Fibroblast of the aortic adventitia (primary cell): Measurements from ENCODE around the gene FOXN4. TPM values are rescaled to one million over a fixed set of nuclear protein-coding genes. Genes with fewer than 3 reads are reported as not detected.

ENCODE experiments used
- DNase-seq: peaks from one replicate; pipeline ENCODE4 v3.0.0-alpha.2; 2010; ENCODE audit warnings: low read depth
- H3K4me3 ChIP-seq: 2 replicates; pipeline ENCODE4 v1.5.1; 2011; ENCODE audit warnings: low read depth, mild to moderate bottlenecking, control low read depth, low read length, moderate library complexity
- total RNA-seq: library from RNA; depleted of rRNA; stranded (reverse); fragments of >200 nt; gene quantifications from 2 replicates; pipeline ENCODE4 v1.2.3, GENCODE V29; 2012; ENCODE audit warnings: low replicate concordance
- TF ChIP-seq, protein P1 (sequence below): IDR thresholded peaks from 2 replicates; pipeline ENCODE4 v1.5.1; 2011; ENCODE audit warnings: mild to moderate bottlenecking, low read length, control low read depth, inconsistent platforms; ENCODE audit not compliant: insufficient read depth

Gene FOXN4
- total RNA-seq, 1 donor: not detected

DNA sequence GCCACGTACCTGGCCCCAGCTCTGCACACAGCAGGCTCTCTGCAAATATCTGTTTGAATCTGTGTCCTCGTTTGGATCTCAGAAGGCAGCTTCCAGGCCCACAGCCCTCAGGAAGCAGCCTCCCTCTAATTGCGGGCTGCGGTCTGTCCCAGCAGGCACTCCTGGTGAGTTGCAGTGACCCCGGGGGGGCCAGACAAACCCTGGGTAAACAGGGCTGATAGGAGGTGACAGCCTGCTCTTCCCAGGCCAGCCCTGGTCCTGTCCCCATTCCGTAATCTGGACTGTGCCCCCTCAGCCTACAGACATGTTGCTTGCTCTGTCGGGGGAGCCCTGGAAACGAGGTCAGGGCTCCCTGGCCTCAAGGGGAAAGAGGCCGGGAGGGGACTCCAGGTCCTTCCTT lies 2.0 kb downstream of the FOXN4 start:
- H3K4me3 ChIP-seq: no peak overlapping the region
- DNase-seq: no peak
- TF ChIP-seq, protein P1, sequence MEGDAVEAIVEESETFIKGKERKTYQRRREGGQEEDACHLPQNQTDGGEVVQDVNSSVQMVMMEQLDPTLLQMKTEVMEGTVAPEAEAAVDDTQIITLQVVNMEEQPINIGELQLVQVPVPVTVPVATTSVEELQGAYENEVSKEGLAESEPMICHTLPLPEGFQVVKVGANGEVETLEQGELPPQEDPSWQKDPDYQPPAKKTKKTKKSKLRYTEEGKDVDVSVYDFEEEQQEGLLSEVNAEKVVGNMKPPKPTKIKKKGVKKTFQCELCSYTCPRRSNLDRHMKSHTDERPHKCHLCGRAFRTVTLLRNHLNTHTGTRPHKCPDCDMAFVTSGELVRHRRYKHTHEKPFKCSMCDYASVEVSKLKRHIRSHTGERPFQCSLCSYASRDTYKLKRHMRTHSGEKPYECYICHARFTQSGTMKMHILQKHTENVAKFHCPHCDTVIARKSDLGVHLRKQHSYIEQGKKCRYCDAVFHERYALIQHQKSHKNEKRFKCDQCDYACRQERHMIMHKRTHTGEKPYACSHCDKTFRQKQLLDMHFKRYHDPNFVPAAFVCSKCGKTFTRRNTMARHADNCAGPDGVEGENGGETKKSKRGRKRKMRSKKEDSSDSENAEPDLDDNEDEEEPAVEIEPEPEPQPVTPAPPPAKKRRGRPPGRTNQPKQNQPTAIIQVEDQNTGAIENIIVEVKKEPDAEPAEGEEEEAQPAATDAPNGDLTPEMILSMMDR: no peak

DNA sequence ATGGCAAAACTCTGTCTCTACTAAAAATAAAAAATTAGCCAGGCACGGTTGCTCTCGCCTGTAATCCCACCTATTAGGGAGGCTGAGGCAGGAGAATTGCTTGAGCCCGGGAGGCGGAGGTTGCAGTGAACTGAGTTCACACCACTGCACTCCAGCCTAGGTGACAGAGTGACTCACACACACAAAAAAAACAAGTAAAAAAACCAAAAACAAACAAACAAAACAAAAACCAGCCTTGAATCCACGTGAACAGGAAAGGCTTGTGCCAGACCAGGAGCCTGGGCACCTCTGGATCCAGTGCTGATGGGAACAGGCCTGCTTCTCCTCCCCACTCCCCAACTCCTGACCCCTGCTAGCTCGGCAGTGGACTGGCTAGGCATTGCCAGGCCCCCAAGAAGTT lies 3.5 kb downstream of the FOXN4 start:
- TF ChIP-seq, protein P1: no peak
- no peak overlapping the region for H3K4me3 ChIP-seq
- no peak for DNase-seq

DNA sequence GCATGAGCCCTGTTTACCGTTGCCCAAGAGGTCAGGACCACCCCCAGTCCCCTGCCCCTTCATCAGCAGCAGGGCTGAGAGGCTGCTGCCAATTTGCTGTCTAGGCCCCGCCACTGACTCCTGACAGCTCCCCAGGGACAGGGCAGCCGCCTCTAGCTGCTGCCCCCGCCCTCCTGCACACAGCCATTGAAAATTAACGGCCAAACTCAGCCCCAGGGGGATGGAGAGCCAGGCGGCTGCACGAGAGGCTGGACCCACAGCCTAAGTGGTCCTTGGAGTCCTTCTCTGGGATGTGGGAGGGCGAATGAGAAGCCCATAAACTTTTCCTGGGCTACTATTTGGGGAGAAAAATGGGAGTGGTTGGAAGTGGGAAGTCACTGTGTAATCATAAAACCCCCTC lies 4.6 kb downstream of the FOXN4 start:
- TF ChIP-seq, protein P1: no peak
- no peak overlapping the region for H3K4me3 ChIP-seq
- DNase-seq: no peak

DNA sequence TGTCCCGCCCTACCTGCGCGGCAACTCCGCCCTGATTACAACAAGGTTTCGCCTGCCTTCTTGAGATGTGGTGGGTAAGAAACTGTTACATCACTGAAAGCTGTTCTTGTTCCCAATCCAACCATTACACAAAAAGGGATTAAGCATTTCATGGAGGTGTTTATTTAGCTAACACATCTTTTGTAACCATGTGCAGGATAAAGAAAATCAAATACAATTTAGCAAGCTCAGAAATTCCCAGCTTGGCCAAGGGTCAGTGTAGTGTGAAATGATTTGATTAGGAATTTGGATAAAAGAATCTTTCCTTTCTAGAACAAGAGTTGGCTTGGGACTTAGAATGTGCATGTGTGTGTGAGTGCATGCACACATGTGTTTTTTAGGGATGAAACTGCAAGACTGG lies 6.3 kb downstream of the FOXN4 start:
- H3K4me3 ChIP-seq: no peak overlapping the region
- TF ChIP-seq, protein P1: no peak
- DNase-seq: no peak

DNA sequence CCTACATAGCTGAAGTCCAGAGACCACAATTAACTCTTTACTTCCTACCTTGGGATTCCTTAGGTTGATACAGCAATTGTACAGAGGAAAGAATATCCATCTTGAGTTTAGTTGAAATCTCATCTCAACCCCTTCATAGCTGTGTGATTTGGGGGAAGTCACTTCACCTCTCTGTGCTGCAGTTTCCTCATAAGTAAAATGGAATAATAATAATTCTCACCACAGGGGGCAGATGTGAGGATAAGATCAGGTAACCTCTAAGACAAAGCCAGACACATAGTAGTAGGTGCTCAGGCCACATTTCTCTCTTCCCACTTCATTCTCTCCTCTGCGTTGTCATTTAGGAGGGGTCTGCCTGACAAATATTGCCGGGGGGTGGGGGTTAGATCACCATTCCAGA lies 6.7 kb downstream of the FOXN4 start:
- TF ChIP-seq, protein P1: no peak
- DNase-seq: no peak
- H3K4me3 ChIP-seq: no peak overlapping the region

DNA sequence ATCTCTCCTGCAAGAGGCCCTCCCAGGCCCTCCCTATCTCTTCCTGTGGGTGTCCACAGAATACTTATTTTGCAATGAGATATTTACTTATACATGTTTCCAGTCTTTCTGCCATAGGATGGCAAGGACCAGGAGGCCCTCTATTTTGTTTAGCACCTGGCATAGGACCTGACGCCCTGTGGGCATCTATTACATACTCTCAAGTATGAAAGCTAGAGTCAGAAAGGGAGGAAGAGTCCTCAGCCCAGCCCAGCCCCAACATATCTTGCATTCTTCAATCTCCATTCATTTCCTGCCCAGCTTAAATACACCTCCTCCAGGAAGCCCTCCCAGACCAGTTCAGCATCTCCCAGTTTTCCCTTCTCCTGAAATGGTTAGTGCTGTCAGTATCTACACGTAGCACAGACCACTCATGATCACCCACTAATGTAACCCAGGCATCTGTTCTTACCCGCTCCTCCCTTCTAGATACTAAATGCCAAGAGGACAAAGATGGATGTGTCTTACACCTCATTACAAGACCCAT lies 7.4 kb downstream of the FOXN4 start:
- no peak overlapping the region for H3K4me3 ChIP-seq
- no peak for DNase-seq
- TF ChIP-seq, protein P1: no peak

DNA sequence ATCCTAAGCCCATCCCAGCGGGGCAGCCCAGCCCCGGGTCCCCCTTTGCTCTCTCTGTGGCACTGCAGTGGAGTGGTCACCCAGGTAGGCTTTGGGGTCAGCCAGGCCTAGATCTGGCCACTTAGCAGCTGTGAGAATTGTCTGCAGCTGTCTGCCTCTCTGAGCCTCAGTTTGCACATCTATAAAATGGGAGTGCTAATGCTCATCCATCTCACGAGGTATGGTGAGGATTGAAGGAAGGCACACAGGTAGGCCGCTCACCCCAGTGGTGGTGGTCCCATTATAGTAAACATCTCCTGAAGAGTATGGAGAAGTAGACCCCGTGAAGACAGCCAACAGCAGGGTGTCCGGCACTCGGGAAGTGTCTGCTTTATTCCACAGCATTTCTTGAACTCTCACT lies 9.2 kb downstream of the FOXN4 start:
- H3K4me3 ChIP-seq: no peak overlapping the region
- DNase-seq: no peak
- TF ChIP-seq, protein P1: no peak
